ENCODE results near the gene NCR1.

- TF ChIP-seq, protein P1, sequence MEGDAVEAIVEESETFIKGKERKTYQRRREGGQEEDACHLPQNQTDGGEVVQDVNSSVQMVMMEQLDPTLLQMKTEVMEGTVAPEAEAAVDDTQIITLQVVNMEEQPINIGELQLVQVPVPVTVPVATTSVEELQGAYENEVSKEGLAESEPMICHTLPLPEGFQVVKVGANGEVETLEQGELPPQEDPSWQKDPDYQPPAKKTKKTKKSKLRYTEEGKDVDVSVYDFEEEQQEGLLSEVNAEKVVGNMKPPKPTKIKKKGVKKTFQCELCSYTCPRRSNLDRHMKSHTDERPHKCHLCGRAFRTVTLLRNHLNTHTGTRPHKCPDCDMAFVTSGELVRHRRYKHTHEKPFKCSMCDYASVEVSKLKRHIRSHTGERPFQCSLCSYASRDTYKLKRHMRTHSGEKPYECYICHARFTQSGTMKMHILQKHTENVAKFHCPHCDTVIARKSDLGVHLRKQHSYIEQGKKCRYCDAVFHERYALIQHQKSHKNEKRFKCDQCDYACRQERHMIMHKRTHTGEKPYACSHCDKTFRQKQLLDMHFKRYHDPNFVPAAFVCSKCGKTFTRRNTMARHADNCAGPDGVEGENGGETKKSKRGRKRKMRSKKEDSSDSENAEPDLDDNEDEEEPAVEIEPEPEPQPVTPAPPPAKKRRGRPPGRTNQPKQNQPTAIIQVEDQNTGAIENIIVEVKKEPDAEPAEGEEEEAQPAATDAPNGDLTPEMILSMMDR (IDR thresholded peaks at IDR 0.05), result no peak
- no peak for TF ChIP-seq ZFX (IDR thresholded peaks at IDR 0.05; ENCODE audit: borderline replicate concordance)
These were observed 17.7 kb upstream of the NCR1 start for GRCh38 chr19:54888239-54888638.
